Pulmonary artery endothelial cell (primary cell): ENCODE results near the gene GMPR. TPM values are rescaled to one million over a fixed set of nuclear protein-coding genes. Genes with fewer than 3 reads are reported as not detected.
A peak's percentile ranks its signal among the peaks of the same experiment; 100 is the strongest.
"Not testable (repeated sequence)": the region's sequence is repeated elsewhere in the genome, so short reads cannot be mapped to it uniquely, and the experiment has no call there.

Experiments
- DNase-seq: peaks from one replicate; pipeline ENCODE4 v3.0.0-alpha.2; 2011; ENCODE audit warnings: low read depth, low spot score
- total RNA-seq: library from RNA; depleted of rRNA; stranded (reverse); fragments of >200 nt; gene quantifications from 2 replicates; pipeline ENCODE4 v1.2.3, GENCODE V29; 2014

The GMPR gene
- total RNA-seq, 1 donor from 2014 or later, result 32.3 TPM

- not testable (repeated sequence) for DNase-seq
Observed at GRCh38 chr6:16225062-16225731, 13.2 kb upstream of the GMPR start.

GRCh38 chr6:16226117-16227047 is 12.0 kb upstream of the GMPR start:
- DNase-seq, result not testable (repeated sequence)

- DNase-seq, result no peak
Observed at GRCh38 chr6:16227048-16227562, 11.3 kb upstream of the GMPR start.

GRCh38 chr6:16227605-16228004 is 10.8 kb upstream of the GMPR start:
- no peak for DNase-seq

- DNase-seq, result no peak
Observed at GRCh38 chr6:16228043-16228442, 10.3 kb upstream of the GMPR start.

- DNase-seq, result no peak
Observed at GRCh38 chr6:16228709-16229665, 9.4 kb upstream of the GMPR start.

- no peak for DNase-seq
Observed at GRCh38 chr6:16229700-16230099, 8.7 kb upstream of the GMPR start.

- DNase-seq, result no peak
Observed at GRCh38 chr6:16230953-16231352, 7.4 kb upstream of the GMPR start.

GRCh38 chr6:16232086-16232485 is 6.3 kb upstream of the GMPR start:
- DNase-seq, result no peak

- no peak for DNase-seq
Observed at GRCh38 chr6:16236009-16236501, 2.3 kb upstream of the GMPR start.

GRCh38 chr6:16236631-16237199 is 1.7 kb upstream of the GMPR start:
- peak; percentile 26 for DNase-seq

- DNase-seq, result no peak
Observed at GRCh38 chr6:16237242-16237641, 1.1 kb upstream of the GMPR start.

GRCh38 chr6:16238963-16239797 is 793 bp downstream of the GMPR start:
- DNase-seq, result no peak

GRCh38 chr6:16239798-16240123 is 1.4 kb downstream of the GMPR start:
- DNase-seq, result peak; percentile 65

- DNase-seq, result no peak
Observed at GRCh38 chr6:16240589-16241320, 2.4 kb downstream of the GMPR start.

GRCh38 chr6:16241321-16241689 is 2.9 kb downstream of the GMPR start:
- DNase-seq, result no peak

GRCh38 chr6:16243055-16243454 is 4.7 kb downstream of the GMPR start:
- DNase-seq, result peak; percentile 29

- DNase-seq, result no peak
Observed at GRCh38 chr6:16243664-16244063, 5.3 kb downstream of the GMPR start.

GRCh38 chr6:16244446-16244845 is 6.1 kb downstream of the GMPR start:
- DNase-seq, result no peak
